BE2C (cell line): ENCODE measurements around the gene ADAMTS17.
A peak's percentile ranks its signal among the peaks of the same experiment; 100 is the strongest.

Source experiments
- DNase-seq: peaks from one replicate; pipeline ENCODE4 v3.0.0-alpha.2; 2020
- H3K27me3 ChIP-seq: fragments of 250-450 bp; sonication (Bioruptor Pico); 2 replicates; pipeline ENCODE4 v1.5.1; 2020; ENCODE audit warnings: mild to moderate bottlenecking
- H3K36me3 ChIP-seq: fragments of 250-450 bp; sonication (Bioruptor Pico); 2 replicates; pipeline ENCODE4 v1.5.1; 2020; ENCODE audit warnings: mild to moderate bottlenecking
- H3K4me1 ChIP-seq: fragments of 250-450 bp; sonication (Bioruptor Pico); 2 replicates; pipeline ENCODE4 v1.5.1; 2020
- H3K4me3 ChIP-seq: 2 replicates; pipeline ENCODE4 v1.5.1; 2011; ENCODE audit warnings: low read depth, low read length
- H3K9me3 ChIP-seq: fragments of 250-450 bp; sonication (Bioruptor Pico); 2 replicates; pipeline ENCODE4 v1.5.1; 2020
- TF ChIP-seq, protein P1 (sequence below): IDR thresholded peaks from 2 replicates; pipeline ENCODE4 v1.5.1; 2012; ENCODE audit warnings: mild to moderate bottlenecking, low read depth, low read length

Gene ADAMTS17

GRCh38 chr15:100279446-100279845, 62.3 kb downstream of the ADAMTS17 start:
- Histone ChIP-seq H3K4me3 (no peak overlapping the region), H3K27me3 (no peaks in the 10 kb centered on the region), H3K36me3 (no peaks in the 10 kb centered on the region), H3K9me3 (no peaks in the 10 kb centered on the region; the same call in 1 of the 2 replicates), H3K4me1 (no peaks in the 10 kb centered on the region)
- TF ChIP-seq, protein P1, sequence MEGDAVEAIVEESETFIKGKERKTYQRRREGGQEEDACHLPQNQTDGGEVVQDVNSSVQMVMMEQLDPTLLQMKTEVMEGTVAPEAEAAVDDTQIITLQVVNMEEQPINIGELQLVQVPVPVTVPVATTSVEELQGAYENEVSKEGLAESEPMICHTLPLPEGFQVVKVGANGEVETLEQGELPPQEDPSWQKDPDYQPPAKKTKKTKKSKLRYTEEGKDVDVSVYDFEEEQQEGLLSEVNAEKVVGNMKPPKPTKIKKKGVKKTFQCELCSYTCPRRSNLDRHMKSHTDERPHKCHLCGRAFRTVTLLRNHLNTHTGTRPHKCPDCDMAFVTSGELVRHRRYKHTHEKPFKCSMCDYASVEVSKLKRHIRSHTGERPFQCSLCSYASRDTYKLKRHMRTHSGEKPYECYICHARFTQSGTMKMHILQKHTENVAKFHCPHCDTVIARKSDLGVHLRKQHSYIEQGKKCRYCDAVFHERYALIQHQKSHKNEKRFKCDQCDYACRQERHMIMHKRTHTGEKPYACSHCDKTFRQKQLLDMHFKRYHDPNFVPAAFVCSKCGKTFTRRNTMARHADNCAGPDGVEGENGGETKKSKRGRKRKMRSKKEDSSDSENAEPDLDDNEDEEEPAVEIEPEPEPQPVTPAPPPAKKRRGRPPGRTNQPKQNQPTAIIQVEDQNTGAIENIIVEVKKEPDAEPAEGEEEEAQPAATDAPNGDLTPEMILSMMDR: no peak
- DNase-seq: no peak

DNA sequence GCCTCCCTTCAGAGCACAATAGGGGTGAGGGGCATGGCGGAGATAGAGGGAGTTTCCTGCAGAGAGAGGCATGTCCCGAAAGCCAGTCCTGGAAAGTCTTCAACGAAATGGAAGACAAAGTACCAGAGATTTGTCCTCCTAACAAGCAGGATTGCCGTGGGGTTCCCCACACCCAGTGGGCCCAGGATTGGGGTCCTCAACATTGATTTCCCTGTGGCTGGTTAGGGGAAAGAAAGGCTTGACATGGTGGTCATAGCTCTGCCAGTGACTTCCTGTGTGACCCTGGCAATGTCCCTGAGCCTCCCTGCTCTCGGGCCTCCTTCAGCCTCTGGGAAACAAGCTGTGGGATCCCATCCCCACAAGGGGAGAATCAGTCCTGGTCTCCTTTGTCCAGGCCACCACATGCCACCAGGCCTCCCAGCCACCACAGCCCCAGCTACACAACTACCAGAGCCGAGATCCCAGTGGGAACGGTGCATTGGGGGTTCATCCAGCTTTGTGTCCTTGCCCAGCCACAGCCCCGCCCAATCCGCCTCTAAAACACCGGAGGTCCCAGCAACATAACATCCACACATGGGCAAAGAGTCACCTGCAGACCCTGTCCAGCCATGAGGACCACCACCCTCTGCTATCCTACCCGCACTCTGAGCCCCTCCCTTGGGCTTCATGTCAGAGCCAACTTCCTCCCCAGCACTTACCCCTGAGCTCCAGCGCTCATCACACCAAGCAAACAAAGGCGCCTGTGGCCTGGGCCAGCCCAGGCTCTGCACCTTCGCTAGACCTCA, 63.0 kb downstream of the ADAMTS17 start:
- no peak overlapping the region for H3K4me3 ChIP-seq
- H3K9me3 ChIP-seq: no peaks in the 10 kb centered on the region; the same call in 1 of the 2 replicates
- H3K4me1 ChIP-seq: no peaks in the 10 kb centered on the region
- H3K27me3 ChIP-seq: no peaks in the 10 kb centered on the region
- DNase-seq: no peak
- TF ChIP-seq, protein P1: no peak
- H3K36me3 ChIP-seq: no peaks in the 10 kb centered on the region

- DNase-seq: no peak
Observed at GRCh38 chr15:100277087-100277855, 64.5 kb downstream of the ADAMTS17 start.

GRCh38 chr15:100276506-100276905, 65.3 kb downstream of the ADAMTS17 start:
- TF ChIP-seq, protein P1: no peak
- no peaks in the 10 kb centered on the region for H3K36me3 ChIP-seq
- no peaks in the 10 kb centered on the region for H3K27me3 ChIP-seq
- no peaks in the 10 kb centered on the region for H3K4me1 ChIP-seq
- H3K9me3 ChIP-seq: no peaks in the 10 kb centered on the region; the same call in 1 of the 2 replicates
- H3K4me3 ChIP-seq: no peak overlapping the region
- DNase-seq: no peak

More at GRCh38 chr15:100277087-100277855, 64.5 kb downstream of the ADAMTS17 start:
- Histone ChIP-seq H3K4me1 (no peaks in the 10 kb centered on the region), H3K9me3 (no peaks in the 10 kb centered on the region; the same call in 1 of the 2 replicates), H3K36me3 (no peaks in the 10 kb centered on the region), H3K4me3 (no peak overlapping the region), H3K27me3 (no peaks in the 10 kb centered on the region)
- TF ChIP-seq, protein P1: no peak

DNA sequence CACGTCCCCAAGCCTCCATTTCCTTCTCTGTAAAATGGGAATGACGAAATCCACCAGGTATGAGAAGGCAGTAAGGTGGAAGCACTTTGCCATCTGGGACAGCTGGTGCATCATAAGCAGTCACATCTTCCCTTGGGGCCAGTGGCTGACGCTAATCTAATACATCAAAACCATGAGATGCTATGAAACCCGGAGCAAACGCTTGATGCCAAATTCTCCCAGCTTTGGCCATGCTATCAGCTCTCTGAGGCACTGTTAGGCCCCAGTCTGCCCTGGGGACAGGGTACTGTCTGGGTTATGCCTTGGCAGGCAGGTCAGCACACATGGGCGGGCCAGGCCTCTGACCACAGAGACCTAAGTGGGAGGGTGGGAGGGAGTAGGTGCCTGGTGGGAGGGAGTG, 66.1 kb downstream of the ADAMTS17 start:
- H3K27me3 ChIP-seq: no peaks in the 10 kb centered on the region
- H3K4me3 ChIP-seq: no peak overlapping the region
- H3K9me3 ChIP-seq: no peaks in the 10 kb centered on the region; the same call in 1 of the 2 replicates
- H3K4me1 ChIP-seq: no peaks in the 10 kb centered on the region
- DNase-seq: peak; percentile 28
- H3K36me3 ChIP-seq: no peaks in the 10 kb centered on the region
- TF ChIP-seq, protein P1: no peak

- no peaks in the 10 kb centered on the region for H3K4me1 ChIP-seq
- no peak for DNase-seq
- H3K27me3 ChIP-seq: no peaks in the 10 kb centered on the region
- H3K36me3 ChIP-seq: no peaks in the 10 kb centered on the region
- no peaks in the 10 kb centered on the region; the same call in 1 of the 2 replicates for H3K9me3 ChIP-seq
- TF ChIP-seq, protein P1: no peak
- no peak overlapping the region for H3K4me3 ChIP-seq
Observed at GRCh38 chr15:100269831-100270230, 71.9 kb downstream of the ADAMTS17 start.
